BJ (cell line): ENCODE measurements around the gene GLYAT. TPM values are rescaled to one million over a fixed set of nuclear protein-coding genes. Genes with fewer than 3 reads are reported as not detected.
A peak's percentile ranks its signal among the peaks of the same experiment; 100 is the strongest.

Experiments used
- CTCF ChIA-PET: fragments of 350-600 bp; formaldehyde crosslinking; extraction: SDS; loops from one replicate; lab custom pipeline; 2021; ENCODE audit warnings: antibody characterized with exemption, inconsistent platforms; lab: Yijun Ruan, JAX
- POLR2A ChIA-PET: fragments of 300-600 bp; sonication (Branson Sonifier 250); formaldehyde crosslinking; extraction: SDS; loops from one replicate; lab custom pipeline; 2021; ENCODE audit warnings: antibody characterized with exemption; lab: Charles Lee
- DNase-seq: peaks from one replicate; pipeline ENCODE4 v3.0.0-alpha.2; 2011; ENCODE audit warnings: low read depth
- H3K27me3 ChIP-seq: 2 replicates; pipeline ENCODE4 v1.6.0; 2011; ENCODE audit warnings: low read length; ENCODE audit not compliant: control insufficient read depth, insufficient read depth
- H3K36me3 ChIP-seq: 2 replicates; pipeline ENCODE4 v1.5.1; 2011; ENCODE audit warnings: low read length; ENCODE audit not compliant: control insufficient read depth, insufficient read depth
- H3K4me3 ChIP-seq: 2 replicates; pipeline ENCODE4 v1.5.1; 2011; ENCODE audit warnings: low read depth, mild to moderate bottlenecking, control low read depth, low read length
- CTCF ChIP-seq: IDR thresholded peaks from 2 replicates; pipeline ENCODE4 v1.5.1; 2011; ENCODE audit warnings: low read depth, mild to moderate bottlenecking, control low read depth, inconsistent platforms, low read length, moderate library complexity; ENCODE audit not compliant: insufficient read depth
- polyA plus RNA-seq: library from polyadenylated mRNA; depleted of rRNA; stranded (reverse); fragments of >200 nt; gene quantifications from 2 replicates; pipeline ENCODE4 v1.2.3, GENCODE V29; 2011

Gene GLYAT
- polyA plus RNA-seq, 1 experiment = not detected

GRCh38 chr11:58676563-58677135, 55.1 kb downstream of the GLYAT start:
- ChIA-PET POLR2A (no interaction called here), CTCF (interaction anchor here (0.9 to 5.6 kb wide), 8 partner anchors 9 to 110 kb away, joined by 3 to 29 read pairs (median 6); partner anchors contain the start of gene LPXN)
- Histone ChIP-seq H3K36me3 (no peaks in the 10 kb centered on the region), H3K27me3 (0 out of 2 replicates have a peak, but pooled peaks cover 5% of the 10 kb centered on the region), H3K4me3 (no peak overlapping the region)
- no peak for DNase-seq
- no peak for TF ChIP-seq CTCF

- DNase-seq = no peak
- Histone ChIP-seq H3K4me3 (no peak overlapping the region), H3K36me3 (no peaks in the 10 kb centered on the region), H3K27me3 (0 out of 2 replicates have a peak, but pooled peaks cover 5% of the 10 kb centered on the region)
- peak; percentile 99 for TF ChIP-seq CTCF
- ChIA-PET POLR2A (no interaction called here), CTCF (interaction anchor here (0.7 to 5.6 kb wide), 11 partner anchors 11 to 111 kb away, joined by 3 to 29 read pairs (median 5); no protein-coding TSS in a partner anchor)
Measured at GRCh38 chr11:58675334-58676155, 56.2 kb downstream of the GLYAT start.

- ChIA-PET POLR2A (no interaction called here), CTCF (interaction anchor here (0.6 to 5.6 kb wide), 10 partner anchors 12 to 446 kb away, joined by 3 to 29 read pairs (median 4); no protein-coding TSS in a partner anchor)
- TF ChIP-seq CTCF = no peak
- Histone ChIP-seq H3K27me3 (0 out of 2 replicates have a peak, but pooled peaks cover 4% of the 10 kb centered on the region), H3K4me3 (no peak overlapping the region), H3K36me3 (no peaks in the 10 kb centered on the region)
- DNase-seq = no peak
Measured at GRCh38 chr11:58674609-58675008, 57.1 kb downstream of the GLYAT start.

GRCh38 chr11:58671983-58672633, 59.6 kb downstream of the GLYAT start:
- Histone ChIP-seq H3K36me3 (no peaks in the 10 kb centered on the region), H3K4me3 (no peak overlapping the region), H3K27me3 (0 out of 2 replicates have a peak, but pooled peaks cover 4% of the 10 kb centered on the region)
- CTCF ChIA-PET = interaction anchor here (1.3 to 2.8 kb wide), 5 partner anchors 17 to 104 kb away, joined by 3 to 8 read pairs (median 6); no protein-coding TSS in a partner anchor
- TF ChIP-seq CTCF = no peak
- POLR2A ChIA-PET = no interaction called here
- DNase-seq = no peak
